HL-60/S4 treated with phorbol 12-myristate 13-acetate at 8.2 ng/mL for 4 days and 3 days (cell line): ENCODE measurements around the gene PRIM2.
"Not testable (repeated sequence)": the region's sequence is repeated elsewhere in the genome, so short reads cannot be mapped to it uniquely, and the experiment has no call there.

Experiments used
- in situ Hi-C: fragments of 300-500 bp; cut with MboI; formaldehyde crosslinking; loops from 2 replicates; pipeline ENCODE4 v1.15.0; 2022; ENCODE audit warnings: low sequenced_read_pairs

The PRIM2 gene

GRCh38 chr6:57317060-57317943, at the start of gene PRIM2:
Gene PRIM2, plus strand, starts transcription at chr6:57317630. Its CDS starts 816 bp downstream, at chr6:57318446.
- in situ Hi-C loops = loop anchor here (10.0 kb wide), 1 partner anchor 413 kb away; no protein-coding TSS in a partner anchor

GRCh38 chr6:57268294-57268640, 49.2 kb upstream of the PRIM2 start:
- in situ Hi-C loops = no loop called here

GRCh38 chr6:57274113-57274824, 43.2 kb upstream of the PRIM2 start:
- in situ Hi-C loops = not testable (repeated sequence)

- in situ Hi-C loops = no loop called here
Observed at GRCh38 chr6:57275384-57275783, 42.0 kb upstream of the PRIM2 start.

- in situ Hi-C loops = no loop called here
Observed at GRCh38 chr6:57276946-57277345, 40.5 kb upstream of the PRIM2 start.

GRCh38 chr6:57278570-57278969, 38.9 kb upstream of the PRIM2 start:
- in situ Hi-C loops = no loop called here

GRCh38 chr6:57279013-57279412, 38.4 kb upstream of the PRIM2 start:
- in situ Hi-C loops = no loop called here

GRCh38 chr6:57283106-57283505, 34.3 kb upstream of the PRIM2 start:
- in situ Hi-C loops = no loop called here

- in situ Hi-C loops = no loop called here
Observed at GRCh38 chr6:57283911-57284455, 33.4 kb upstream of the PRIM2 start.

GRCh38 chr6:57288136-57288535, 29.3 kb upstream of the PRIM2 start:
- in situ Hi-C loops = not testable (repeated sequence)

GRCh38 chr6:57293472-57293871, 24.0 kb upstream of the PRIM2 start:
- in situ Hi-C loops = not testable (repeated sequence)

GRCh38 chr6:57294862-57295445, 22.5 kb upstream of the PRIM2 start:
- in situ Hi-C loops = no loop called here

GRCh38 chr6:57297505-57297904, 19.9 kb upstream of the PRIM2 start:
- in situ Hi-C loops = no loop called here

- in situ Hi-C loops = no loop called here
Observed at GRCh38 chr6:57298741-57299140, 18.7 kb upstream of the PRIM2 start.

GRCh38 chr6:57301757-57302156, 15.7 kb upstream of the PRIM2 start:
- in situ Hi-C loops = no loop called here

- in situ Hi-C loops = no loop called here
Observed at GRCh38 chr6:57302477-57302876, 15.0 kb upstream of the PRIM2 start.

- in situ Hi-C loops = no loop called here
Observed at GRCh38 chr6:57303931-57304681, 13.3 kb upstream of the PRIM2 start.

GRCh38 chr6:57305107-57305506, 12.3 kb upstream of the PRIM2 start:
- in situ Hi-C loops = no loop called here

- in situ Hi-C loops = no loop called here
Observed at GRCh38 chr6:57305761-57306160, 11.7 kb upstream of the PRIM2 start.

GRCh38 chr6:57306273-57306672, 11.2 kb upstream of the PRIM2 start:
- in situ Hi-C loops = no loop called here

- in situ Hi-C loops = no loop called here
Observed at GRCh38 chr6:57307850-57308249, 9.6 kb upstream of the PRIM2 start.
